KMS-11 (cell line): Measurements from ENCODE around the gene MIER3.

Source experiments
- H2AFZ ChIP-seq: fragments of 200-600 bp; sonication (generic); 2 replicates; pipeline ENCODE4 v1.6.1; 2016; ENCODE audit warnings: antibody characterized with exemption, mixed run types, low read depth
- H3K27ac ChIP-seq: fragments of 200-600 bp; sonication (generic); 2 replicates; pipeline ENCODE4 v1.6.1; 2016; ENCODE audit warnings: mild to moderate bottlenecking, mixed run types
- H3K27me3 ChIP-seq: fragments of 200-600 bp; sonication (generic); 2 replicates; pipeline ENCODE4 v1.6.1; 2017; ENCODE audit warnings: mild to moderate bottlenecking, low read depth, mixed run types, moderate library complexity; ENCODE audit not compliant: insufficient read depth
- H3K36me3 ChIP-seq: fragments of 200-600 bp; sonication (generic); 2 replicates; pipeline ENCODE4 v1.6.1; 2017; ENCODE audit warnings: mild to moderate bottlenecking, mixed run types; ENCODE audit not compliant: insufficient read depth
- H3K4me1 ChIP-seq: fragments of 200-600 bp; sonication (generic); 2 replicates; pipeline ENCODE4 v1.6.1; 2016; ENCODE audit warnings: mild to moderate bottlenecking, low read depth, mixed run types; ENCODE audit not compliant: poor library complexity, severe bottlenecking
- H3K4me2 ChIP-seq: fragments of 200-600 bp; sonication (generic); 2 replicates; pipeline ENCODE4 v1.7.0; 2016; ENCODE audit warnings: mild to moderate bottlenecking, mixed run types
- H3K4me3 ChIP-seq: fragments of 200-600 bp; sonication (generic); IDR thresholded peaks from 2 replicates; pipeline ENCODE4 v1.6.1; 2017; ENCODE audit warnings: low read depth, low read length, mixed read lengths; ENCODE audit not compliant: insufficient read depth
- H3K79me2 ChIP-seq: fragments of 200-600 bp; sonication (generic); 2 replicates; pipeline ENCODE4 v1.6.1; 2016; ENCODE audit warnings: low read depth, mixed run types; ENCODE audit not compliant: insufficient read depth
- H3K9ac ChIP-seq: fragments of 200-600 bp; sonication (generic); 2 replicates; pipeline ENCODE4 v1.6.1; 2016; ENCODE audit warnings: mild to moderate bottlenecking, mixed run types
- H4K20me1 ChIP-seq: fragments of 200-600 bp; sonication (generic); 2 replicates; pipeline ENCODE4 v1.6.1; 2016; ENCODE audit warnings: mild to moderate bottlenecking, mixed run types; ENCODE audit not compliant: insufficient read depth
- CTCF ChIP-seq: fragments of 200-600 bp; sonication (generic); conservative IDR thresholded peaks from 2 replicates; pipeline ENCODE4 v1.6.1; 2017; ENCODE audit warnings: low read depth, mild to moderate bottlenecking, antibody characterized with exemption, low read length, moderate library complexity, mixed read lengths

The MIER3 gene

GRCh38 chr5:56898213-56898612 is 53.7 kb downstream of the MIER3 start:
- peaks cover 5% of the 10 kb centered on the region for H3K4me1 ChIP-seq
- no peak overlapping the region for H2AFZ ChIP-seq
- no peak overlapping the region for H3K27ac ChIP-seq
- no peak overlapping the region for H3K4me2 ChIP-seq
- H3K79me2 ChIP-seq, result no peaks in the 10 kb centered on the region
- no peaks in the 10 kb centered on the region for H3K27me3 ChIP-seq
- no peak overlapping the region for H3K4me3 ChIP-seq
- no peaks in the 10 kb centered on the region for H3K36me3 ChIP-seq
- no peaks in the 10 kb centered on the region for H4K20me1 ChIP-seq
- TF ChIP-seq CTCF, result no peak
- H3K9ac ChIP-seq, result no peak overlapping the region

- Histone ChIP-seq H3K27me3 (no peaks in the 10 kb centered on the region), H3K9ac (no peak overlapping the region)
Observed at GRCh38 chr5:56896763-56897162, 55.2 kb downstream of the MIER3 start.

GRCh38 chr5:56893251-56893951 is 58.5 kb downstream of the MIER3 start:
- no peak for TF ChIP-seq CTCF
- H3K4me3 ChIP-seq, result no peak overlapping the region
- H2AFZ ChIP-seq, result no peak overlapping the region
- no peaks in the 10 kb centered on the region for H3K36me3 ChIP-seq
- no peak overlapping the region for H3K9ac ChIP-seq
- no peak overlapping the region for H3K27ac ChIP-seq
- H4K20me1 ChIP-seq, result no peaks in the 10 kb centered on the region
- no peaks in the 10 kb centered on the region for H3K27me3 ChIP-seq
- H3K4me2 ChIP-seq, result no peak overlapping the region
- H3K4me1 ChIP-seq, result no peaks in the 10 kb centered on the region
- no peaks in the 10 kb centered on the region for H3K79me2 ChIP-seq

More at GRCh38 chr5:56896763-56897162, 55.2 kb downstream of the MIER3 start:
- peaks cover 5% of the 10 kb centered on the region for H3K4me1 ChIP-seq
- no peak for TF ChIP-seq CTCF
- H3K4me3 ChIP-seq, result no peak overlapping the region
- no peak overlapping the region for H3K27ac ChIP-seq
- H2AFZ ChIP-seq, result no peak overlapping the region
- H4K20me1 ChIP-seq, result no peaks in the 10 kb centered on the region
- no peaks in the 10 kb centered on the region for H3K79me2 ChIP-seq
- no peaks in the 10 kb centered on the region for H3K36me3 ChIP-seq
- H3K4me2 ChIP-seq, result no peak overlapping the region

- Histone ChIP-seq H3K4me2 (no peak overlapping the region), H3K79me2 (no peaks in the 10 kb centered on the region), H3K27me3 (no peaks in the 10 kb centered on the region), H3K4me1 (no peaks in the 10 kb centered on the region), H4K20me1 (no peaks in the 10 kb centered on the region), H3K9ac (no peak overlapping the region), H2AFZ (no peak overlapping the region), H3K27ac (no peak overlapping the region), H3K36me3 (no peaks in the 10 kb centered on the region; the same call in 1 of the 2 replicates), H3K4me3 (no peak overlapping the region)
- no peak for TF ChIP-seq CTCF
Observed at GRCh38 chr5:56881571-56881970, 70.4 kb downstream of the MIER3 start.
